GM18951 (cell line): ENCODE data around the gene MICAL2.

Source experiments
- POLR2A ChIP-seq: IDR thresholded peaks from 4 replicates; pipeline ENCODE4 v1.6.1; 2011; ENCODE audit warnings: mild to moderate bottlenecking; ENCODE audit not compliant: insufficient read length, insufficient read depth; ENCODE audit errors: extremely low read depth
- in situ Hi-C: fragments of 300-500 bp; cut with MboI; formaldehyde crosslinking; loops from one replicate; pipeline ENCODE4 v1.12.0; 2022; ENCODE audit warnings: low sequenced_read_pairs, mixed read lengths, inconsistent platforms; ENCODE audit not compliant: unreplicated experiment

The MICAL2 gene

DNA sequence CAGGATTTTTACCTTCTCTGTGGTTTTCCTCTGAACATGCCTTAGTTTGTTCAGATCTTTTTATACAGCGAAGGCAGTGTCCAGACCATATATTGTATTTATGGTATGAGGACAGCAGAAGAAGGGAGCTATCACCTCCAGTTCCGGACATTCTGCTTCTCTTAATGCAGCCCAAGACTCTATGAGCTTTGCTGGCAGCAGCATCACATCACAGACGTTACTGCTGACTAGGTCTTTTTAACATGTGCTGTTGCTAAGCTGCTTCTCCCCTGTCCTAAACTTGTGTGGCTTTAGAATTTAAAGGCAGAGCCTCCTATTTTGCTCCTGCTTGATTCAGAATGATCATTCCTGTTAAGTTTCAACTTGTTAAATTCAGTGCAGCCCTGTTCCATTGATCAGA is 13.4 kb downstream of the MICAL2 start:
- in situ Hi-C loops = no loop called here

DNA sequence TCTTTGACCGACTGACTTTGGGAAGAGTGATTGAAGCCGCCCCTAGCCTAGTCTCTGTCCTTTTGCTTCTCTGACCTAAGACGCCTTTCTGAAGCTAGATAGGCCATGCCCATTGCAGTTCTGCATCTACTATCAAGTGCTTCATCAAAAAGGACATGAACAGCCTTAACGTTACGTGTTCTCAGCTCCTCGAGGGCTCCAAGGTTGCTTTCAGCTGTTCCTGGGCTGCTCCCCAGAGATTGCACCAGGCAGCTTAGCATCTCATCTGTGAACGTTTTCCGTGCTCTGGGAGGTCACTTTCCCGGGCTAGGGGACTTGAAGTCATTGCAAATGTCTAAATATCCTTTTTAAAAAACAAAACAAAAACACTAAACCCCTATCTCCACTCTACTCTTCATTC is 13.9 kb downstream of the MICAL2 start:
- TF ChIP-seq POLR2A = no peak
- in situ Hi-C loops = no loop called here

More for the DNA sequence above, 13.4 kb downstream of the MICAL2 start:
- no peak for TF ChIP-seq POLR2A

DNA sequence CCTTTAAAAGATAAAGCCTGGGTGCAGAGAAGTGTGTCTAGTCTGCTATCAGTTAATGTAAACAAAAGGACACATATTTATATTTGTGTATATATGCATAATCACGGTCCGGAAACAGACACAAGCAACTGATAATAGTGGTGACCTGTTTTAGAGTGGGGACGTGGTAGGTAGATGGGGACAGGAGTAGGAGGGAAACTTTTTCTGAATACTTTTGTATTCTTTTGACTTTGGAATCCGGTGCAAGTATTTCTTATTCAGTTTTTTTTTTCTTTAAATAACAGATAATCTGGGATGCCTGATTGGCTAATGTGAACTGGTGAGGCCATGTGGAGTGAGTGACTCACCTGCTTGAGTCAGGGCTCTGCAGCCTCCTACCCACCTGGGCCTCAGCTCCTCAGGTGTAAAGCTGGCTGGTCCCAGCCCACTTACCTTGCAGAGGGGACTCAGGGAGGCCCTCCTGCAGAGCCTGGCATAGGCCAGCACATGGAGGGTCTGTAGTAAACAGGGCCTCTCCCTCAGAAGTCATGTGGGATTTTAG is 15.3 kb downstream of the MICAL2 start:
- no peak for TF ChIP-seq POLR2A
- in situ Hi-C loops = no loop called here

DNA sequence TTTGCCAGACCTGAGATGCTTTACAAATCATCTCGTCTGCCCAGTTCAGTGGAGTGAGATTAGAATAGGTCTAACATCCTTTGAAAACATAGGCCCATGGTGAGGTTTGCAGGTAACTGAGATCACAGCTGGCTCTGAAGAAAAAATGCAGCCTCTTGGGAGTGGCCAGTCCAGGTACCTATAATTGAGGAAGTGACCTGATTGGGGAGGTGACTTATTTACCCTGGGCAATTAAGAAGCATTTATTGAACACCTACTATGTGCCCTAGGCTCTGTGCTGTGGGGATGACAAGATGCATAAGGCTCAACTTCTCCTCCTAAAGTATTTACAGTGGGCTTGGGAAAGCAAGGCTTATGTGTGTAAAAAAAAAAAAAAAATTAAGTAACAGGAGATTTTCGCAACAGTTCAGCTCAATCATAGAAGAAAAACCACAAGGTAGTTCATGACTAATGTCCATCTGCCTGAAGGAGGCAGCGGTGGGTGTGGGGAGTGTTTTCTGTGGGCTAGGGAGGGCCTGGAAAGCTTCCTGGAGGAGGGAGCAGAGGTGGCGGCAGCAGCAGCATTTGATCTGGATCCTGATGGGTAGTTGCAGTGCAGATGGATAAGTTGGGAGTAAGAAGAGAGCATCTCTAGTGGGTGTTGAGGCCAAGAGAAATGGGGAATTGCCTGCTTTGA is 16.1 kb downstream of the MICAL2 start:
- TF ChIP-seq POLR2A = no peak
- in situ Hi-C loops = no loop called here

DNA sequence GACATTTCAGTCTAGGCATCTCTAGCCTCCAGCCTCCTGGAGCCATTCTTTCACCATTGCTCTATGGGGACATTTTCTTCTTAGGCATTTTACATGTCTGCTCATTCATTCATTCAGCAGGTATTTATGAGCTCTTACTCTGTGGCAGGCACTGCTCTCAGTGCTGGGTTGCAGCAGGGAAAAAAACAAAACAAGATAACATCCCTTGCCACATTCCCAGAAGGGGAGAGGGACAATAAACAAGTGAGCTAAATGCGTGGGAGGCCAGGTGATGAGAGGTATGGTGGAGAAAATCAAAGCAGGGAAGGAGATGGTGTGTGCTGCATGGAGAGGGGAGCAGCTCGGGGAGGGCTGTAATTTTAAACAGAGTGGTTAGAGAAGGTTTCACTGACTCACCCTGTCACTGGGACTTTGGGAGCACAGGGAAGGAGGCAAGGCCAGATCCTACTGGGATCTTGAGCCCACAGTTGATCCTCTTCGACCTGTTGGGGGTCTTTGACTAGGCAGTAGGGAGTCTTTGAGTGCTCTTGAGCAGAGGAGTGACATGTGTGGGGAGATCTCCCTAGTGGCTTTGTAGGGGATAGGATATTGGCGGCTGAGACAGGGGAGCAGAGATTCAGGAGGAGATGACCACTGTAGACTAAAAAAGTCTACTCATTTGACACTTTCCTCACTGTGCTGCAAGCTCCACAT is 17.0 kb downstream of the MICAL2 start:
- in situ Hi-C loops = no loop called here
- TF ChIP-seq POLR2A = no peak

DNA sequence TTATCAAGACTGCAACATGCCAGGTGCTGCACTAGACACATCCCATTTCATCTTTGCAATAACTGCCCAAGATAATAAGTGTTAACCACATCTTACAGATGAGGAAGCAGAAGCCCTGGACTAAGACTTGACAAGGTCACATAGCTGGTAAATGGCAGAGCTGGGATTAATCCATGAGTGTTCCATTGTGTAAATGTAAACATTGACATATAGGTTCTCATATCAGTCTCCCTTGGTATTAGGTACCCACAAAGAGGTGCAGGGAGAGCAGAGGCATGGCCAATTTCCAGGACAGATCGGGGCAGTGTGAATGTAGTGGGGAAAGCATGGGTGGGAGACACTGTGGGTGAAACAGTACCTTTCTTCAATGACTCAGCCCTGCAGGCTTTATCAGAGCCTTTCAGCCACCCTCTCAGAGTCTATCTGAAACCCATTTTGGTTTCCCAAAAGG is 17.9 kb downstream of the MICAL2 start:
- in situ Hi-C loops = no loop called here
- no peak for TF ChIP-seq POLR2A

DNA sequence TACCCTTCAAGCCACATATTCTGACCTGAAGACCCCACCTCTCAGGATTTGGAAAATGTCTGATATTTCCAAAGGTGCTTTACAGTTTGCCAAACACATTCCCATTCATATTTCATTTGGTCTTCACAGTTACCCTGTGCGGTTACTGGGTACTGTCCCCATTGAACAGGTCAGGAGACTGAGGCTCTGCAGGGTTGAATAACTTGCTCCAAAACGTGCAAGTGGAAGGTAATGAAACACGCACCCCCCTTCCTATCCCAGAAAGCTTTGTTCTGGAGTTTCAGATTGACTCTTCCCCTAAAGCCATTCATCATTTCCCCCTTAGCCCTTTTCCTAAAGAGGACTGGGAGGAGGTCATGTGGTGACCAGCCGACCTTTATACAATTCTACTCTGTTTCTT is 18.8 kb downstream of the MICAL2 start:
- TF ChIP-seq POLR2A = no peak
- in situ Hi-C loops = no loop called here

DNA sequence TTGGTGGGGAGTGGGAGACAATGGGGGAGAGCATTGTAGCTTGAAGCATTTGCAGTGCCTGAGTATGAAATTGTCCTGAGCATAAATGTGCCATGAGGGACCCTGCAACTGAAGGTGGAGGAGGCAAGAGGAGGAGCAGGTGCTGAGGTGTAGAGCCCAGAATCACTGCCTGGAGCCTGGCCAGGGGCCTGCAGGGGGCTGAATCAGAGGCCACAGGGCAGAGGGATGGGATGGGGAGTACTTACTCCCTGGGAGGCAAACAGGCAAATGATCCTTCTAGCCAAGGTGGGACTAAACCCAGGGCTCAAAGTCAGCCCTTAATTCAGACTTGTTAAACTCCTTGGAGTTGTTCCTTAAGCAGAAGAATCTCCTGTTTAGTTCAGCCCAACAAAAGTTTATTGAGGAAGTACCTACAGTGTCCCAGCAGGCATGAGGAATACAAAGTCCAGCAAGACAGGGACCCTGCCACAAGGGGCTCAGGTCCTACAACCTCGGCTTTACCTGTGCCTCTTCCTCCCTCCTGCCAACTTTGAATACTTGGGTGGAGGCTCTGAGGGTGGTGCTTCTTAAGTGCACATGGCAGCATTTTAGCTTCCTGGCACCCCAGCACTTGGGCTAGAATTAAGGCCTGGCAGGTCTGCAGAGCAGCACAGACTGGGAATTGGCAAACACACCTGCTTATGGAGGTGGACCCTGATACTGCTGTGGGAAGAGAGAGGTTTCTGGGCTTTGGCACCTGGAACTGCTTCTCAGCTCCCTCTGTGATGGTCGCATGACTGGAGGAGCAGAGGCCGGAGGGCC is 20.0 kb downstream of the MICAL2 start:
- TF ChIP-seq POLR2A = no peak
- in situ Hi-C loops = no loop called here

DNA sequence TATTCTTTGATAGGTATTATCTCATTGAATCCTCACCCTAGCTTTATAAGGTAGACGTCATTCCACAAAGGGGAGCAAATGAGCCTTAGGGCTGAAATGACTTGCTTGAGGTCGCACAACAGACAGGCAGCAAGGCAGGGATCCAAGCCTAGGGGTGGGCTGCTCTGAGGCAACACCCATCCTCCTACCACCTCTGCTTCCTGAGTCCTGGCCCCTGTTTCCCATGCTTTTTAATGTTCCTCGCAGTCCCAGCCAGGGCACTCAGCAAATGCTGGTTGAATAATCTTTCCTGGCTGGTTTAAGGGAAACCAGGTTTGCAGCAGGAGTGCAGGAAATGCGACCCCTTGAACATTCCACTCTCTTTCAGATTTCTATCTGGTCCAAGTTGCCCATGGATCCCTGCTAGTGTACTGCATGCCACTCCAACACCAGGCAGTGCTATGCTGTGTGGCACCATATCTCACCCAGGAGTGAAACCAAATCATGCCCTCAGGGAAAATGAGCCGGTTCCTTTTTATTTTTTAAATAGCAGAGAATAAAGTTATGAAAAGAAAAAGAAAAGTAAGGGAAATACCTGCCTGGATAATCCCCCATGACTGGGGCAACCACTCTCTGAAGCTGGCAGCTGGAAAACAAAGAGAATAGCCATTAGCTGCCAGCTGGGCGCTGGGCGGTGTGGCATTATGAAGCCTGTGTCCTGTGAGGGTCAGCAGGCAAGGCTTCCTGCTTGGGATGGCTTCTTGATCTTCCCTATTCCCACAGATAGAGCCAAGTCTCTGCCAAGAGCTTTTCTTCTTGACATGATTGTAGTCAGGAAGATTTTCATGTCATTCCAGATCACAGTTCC is 21.8 kb downstream of the MICAL2 start:
- no peak for TF ChIP-seq POLR2A
- in situ Hi-C loops = no loop called here

DNA sequence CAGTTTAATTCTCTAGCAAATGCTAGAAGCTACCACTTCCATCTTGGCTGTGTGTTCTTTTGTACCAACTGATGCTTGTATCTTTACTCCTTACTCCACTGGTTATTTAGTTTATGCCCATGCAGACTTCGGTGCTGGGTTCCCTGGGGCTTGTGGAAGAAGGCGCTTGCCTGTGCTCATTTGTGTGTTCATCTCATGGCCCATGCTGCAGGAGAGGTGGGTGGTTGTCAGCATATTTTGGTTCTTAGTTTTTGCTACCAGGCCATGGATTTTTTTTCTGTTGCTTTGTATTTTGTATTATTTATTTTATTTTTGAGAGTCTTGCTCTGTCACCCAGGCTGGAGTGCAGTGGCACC is 22.4 kb downstream of the MICAL2 start:
- in situ Hi-C loops = no loop called here
- TF ChIP-seq POLR2A = no peak

DNA sequence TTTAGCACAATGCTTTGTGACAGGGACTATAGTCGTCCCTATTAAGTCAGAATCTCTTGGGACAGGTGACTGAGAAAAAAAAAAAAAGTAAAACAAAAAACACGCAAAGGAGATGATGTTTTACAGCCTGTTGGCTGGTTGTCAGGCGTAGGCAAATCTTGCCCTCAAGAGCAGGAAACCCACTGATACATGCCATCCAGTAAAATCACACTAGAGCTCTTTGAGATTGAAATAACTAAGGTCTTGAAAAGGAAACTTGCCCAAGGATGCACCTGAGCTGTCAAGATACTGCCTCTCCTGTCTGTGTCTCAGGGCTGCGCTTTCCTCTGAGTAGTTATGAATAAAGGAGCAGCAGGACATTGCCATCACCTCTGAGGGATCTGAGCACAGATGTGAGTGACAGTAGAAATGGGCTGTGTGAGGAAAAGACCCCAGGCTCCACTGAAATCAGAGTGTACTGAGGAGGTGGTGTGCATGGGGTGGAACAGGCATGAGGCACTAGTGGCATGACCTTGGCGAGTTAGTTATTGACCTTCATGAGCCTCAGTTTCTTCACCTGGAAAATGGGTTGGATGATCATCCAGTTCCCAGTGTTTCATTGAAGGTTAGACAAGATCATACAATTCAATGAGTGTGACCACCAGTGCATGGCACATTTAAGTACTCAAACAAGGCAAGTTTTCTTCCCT is 23.3 kb downstream of the MICAL2 start:
- in situ Hi-C loops = no loop called here
- TF ChIP-seq POLR2A = no peak

DNA sequence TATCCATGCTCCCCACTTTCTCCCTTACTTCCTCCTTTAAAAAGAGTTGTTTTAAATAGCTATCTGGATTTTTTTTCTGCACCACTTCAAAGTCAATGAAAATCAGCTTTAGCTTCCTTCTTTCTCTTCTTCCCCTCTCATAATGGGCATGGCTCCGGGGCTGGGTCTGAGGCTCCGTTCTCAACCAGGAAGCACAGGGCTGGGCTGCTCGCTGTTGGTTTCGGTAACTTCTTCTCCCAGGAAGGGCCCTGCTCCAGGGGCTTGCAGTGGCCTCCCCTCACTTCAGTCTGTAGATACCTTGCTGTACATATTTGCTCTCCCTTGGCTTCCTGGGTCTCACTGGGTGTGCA is 23.8 kb downstream of the MICAL2 start:
- TF ChIP-seq POLR2A = no peak
- in situ Hi-C loops = no loop called here
